ENCODE results near the gene GRPEL1. TPM values are rescaled to one million over a fixed set of nuclear protein-coding genes. Genes with fewer than 3 reads are reported as not detected.

The GRPEL1 gene
- total and polyA plus RNA-seq, 9 of the 15 experiments (the other 6 are each of a cell fraction or from before 2014, with no cell fraction given), result 43.4 to 192 (median 86.6) TPM

DNA sequence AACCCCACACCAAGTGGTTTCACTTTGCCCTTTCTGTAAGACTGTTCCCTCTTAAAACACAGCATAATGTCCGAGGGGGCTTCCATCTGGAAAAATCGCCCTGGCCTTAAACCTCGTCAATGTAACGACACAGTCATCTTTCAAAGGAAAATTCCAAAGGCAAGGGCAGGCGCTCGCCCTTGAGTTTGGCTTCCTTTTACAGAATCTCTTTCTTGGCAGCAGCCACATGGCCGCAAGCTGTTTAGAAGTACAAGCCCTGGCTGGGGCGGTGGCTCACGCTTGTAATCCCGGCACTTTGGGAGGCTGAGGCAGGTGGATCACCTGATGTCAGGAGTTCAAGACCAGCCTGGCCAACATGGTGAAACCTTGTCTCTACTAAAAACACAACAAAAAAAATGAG is 27.1 kb upstream of the GRPEL1 start (continued):
- TF ChIP-seq ZMIZ1 (IDR thresholded peaks at IDR 0.05; ENCODE audit: low read depth in 2 of 2, low read length in 2 of 2) (no peak), ETV6 (IDR thresholded peaks at IDR 0.05; ENCODE audit: borderline replicate concordance in 1 of 2, low read depth in 2 of 2, low read length in 1 of 2) (no peak), ETV6 (CRISPR knock-in tag; IDR thresholded peaks at IDR 0.05; ENCODE audit: borderline replicate concordance) (no peak)
- TF ChIP-seq, protein P1, sequence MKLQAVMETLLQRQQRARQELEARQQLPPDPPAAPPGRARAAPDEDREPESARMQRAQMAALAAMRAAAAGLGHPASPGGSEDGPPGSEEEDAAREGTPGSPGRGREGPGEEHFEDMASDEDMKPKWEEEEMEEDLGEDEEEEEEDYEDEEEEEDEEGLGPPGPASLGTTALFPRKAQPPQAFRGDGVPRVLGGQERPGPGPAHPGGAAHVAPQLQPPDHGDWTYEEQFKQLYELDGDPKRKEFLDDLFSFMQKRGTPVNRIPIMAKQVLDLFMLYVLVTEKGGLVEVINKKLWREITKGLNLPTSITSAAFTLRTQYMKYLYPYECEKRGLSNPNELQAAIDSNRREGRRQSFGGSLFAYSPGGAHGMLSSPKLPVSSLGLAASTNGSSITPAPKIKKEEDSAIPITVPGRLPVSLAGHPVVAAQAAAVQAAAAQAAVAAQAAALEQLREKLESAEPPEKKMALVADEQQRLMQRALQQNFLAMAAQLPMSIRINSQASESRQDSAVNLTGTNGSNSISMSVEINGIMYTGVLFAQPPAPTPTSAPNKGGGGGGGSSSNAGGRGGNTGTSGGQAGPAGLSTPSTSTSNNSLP (IDR thresholded peaks at IDR 0.05; ENCODE audit: borderline replicate concordance, low read depth, low read length), result no peak
- TF ChIP-seq, protein P2, sequence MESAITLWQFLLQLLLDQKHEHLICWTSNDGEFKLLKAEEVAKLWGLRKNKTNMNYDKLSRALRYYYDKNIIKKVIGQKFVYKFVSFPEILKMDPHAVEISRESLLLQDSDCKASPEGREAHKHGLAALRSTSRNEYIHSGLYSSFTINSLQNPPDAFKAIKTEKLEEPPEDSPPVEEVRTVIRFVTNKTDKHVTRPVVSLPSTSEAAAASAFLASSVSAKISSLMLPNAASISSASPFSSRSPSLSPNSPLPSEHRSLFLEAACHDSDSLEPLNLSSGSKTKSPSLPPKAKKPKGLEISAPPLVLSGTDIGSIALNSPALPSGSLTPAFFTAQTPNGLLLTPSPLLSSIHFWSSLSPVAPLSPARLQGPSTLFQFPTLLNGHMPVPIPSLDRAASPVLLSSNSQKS (CRISPR knock-in tag; IDR thresholded peaks at IDR 0.05), result no peak

Data from K562 (cell line).